HepG2 (cell line): Measurements from ENCODE around the gene TMEM164. TPM values are rescaled to one million over a fixed set of nuclear protein-coding genes. Genes with fewer than 3 reads are reported as not detected.

Experiments used
- ATAC-seq: fragments of 200-7000 bp; cut with Tn5 transposase; 3 replicates; pipeline ENCODE4 v1.9.1; 2020; ENCODE audit warnings: mild to moderate bottlenecking, moderate library complexity
- BruUV-seq: library from RNA; stranded (reverse); fragments of 400-500 nt; replicated peaks from 2 replicates; lab custom pipeline; 2021; lab: Mats Ljungman, UMichigan
- CTCF ChIA-PET: fragments of 300-600 bp; formaldehyde crosslinking; extraction: SDS; loops from one replicate; lab custom pipeline; 2021; ENCODE audit warnings: low total read pairs, inconsistent platforms, low intra/inter-chr PET ratio; lab: Yijun Ruan, JAX
- POLR2A ChIA-PET: fragments of 350-600 bp; sonication (Branson Sonifier 250); formaldehyde crosslinking; loops from one replicate; lab custom pipeline; 2020; ENCODE audit warnings: antibody characterized with exemption, inconsistent platforms; lab: Yijun Ruan, JAX
- DNase-seq: peaks from one replicate; pipeline ENCODE4 v3.0.0-alpha.2; 2015; ENCODE audit warnings: low spot score
- FAIRE-seq: peaks from 3 replicates; lab custom pipeline; 2011; peaks lifted over from hg19 to GRCh38; lab: Jason Lieb, UNC
- H2AFZ ChIP-seq: one replicate; pipeline ENCODE4 v1.6.1; 2011; ENCODE audit warnings: low read length, inconsistent platforms
- H3K27ac ChIP-seq: fragments of 300-600 bp; 3 replicates; pipeline ENCODE4 v1.8.0; 2011; ENCODE audit warnings: mixed run types, mild to moderate bottlenecking, mixed read lengths, low read length, inconsistent platforms; ENCODE audit not compliant: insufficient read depth; ENCODE audit errors: extremely low read length
- H3K27me3 ChIP-seq, 2 experiments: fragments of 200-600 bp in 1 of 2; 2 replicates in 1 of 2; 3 replicates in 1 of 2; pipeline versions ENCODE4 v1.6.0 to v1.8.0; 2011; ENCODE audit warnings: low read length in 2 of 2, mild to moderate bottlenecking in 2 of 2, moderate library complexity in 2 of 2, inconsistent platforms in 1 of 2; ENCODE audit not compliant: insufficient read depth in 2 of 2, control insufficient read depth in 1 of 2
- H3K36me3 ChIP-seq, 2 experiments: fragments of 200-600 bp in 1 of 2; replicated peaks in 1 of 2; 2 replicates in 1 of 2; 3 replicates in 1 of 2; pipeline versions ENCODE4 v1.5.1 to v1.8.0; 2011; ENCODE audit warnings: low read length in 2 of 2, inconsistent platforms in 1 of 2; ENCODE audit not compliant: insufficient read depth in 2 of 2, control insufficient read depth in 1 of 2
- H3K4me1 ChIP-seq: 2 replicates; pipeline ENCODE4 v1.5.1; 2012; ENCODE audit warnings: low read length, inconsistent platforms; ENCODE audit not compliant: insufficient read depth
- H3K4me2 ChIP-seq: 2 replicates; pipeline ENCODE4 v1.6.0; 2011; ENCODE audit warnings: low read depth, low read length, inconsistent platforms
- H3K4me3 ChIP-seq, 3 experiments: fragments of 200-600 bp in 1 of 3; sonication (generic), shearing (Covaris generic) in 1 of 3; replicated peaks in 1 of 3; 2 replicates each; pipeline ENCODE4 v1.5.1; 2011 to 2016; ENCODE audit warnings: low read length in 3 of 3, inconsistent platforms in 2 of 3, low read depth in 2 of 3, mild to moderate bottlenecking in 2 of 3, control low read depth in 1 of 3, mixed read lengths in 1 of 3; ENCODE audit not compliant: insufficient read depth in 1 of 3
- H3K79me2 ChIP-seq: one replicate; pipeline ENCODE4 v1.6.1; 2011; ENCODE audit warnings: low read length, inconsistent platforms; ENCODE audit not compliant: insufficient read depth
- H3K9ac ChIP-seq: 2 replicates; pipeline ENCODE4 v1.6.0; 2011; ENCODE audit warnings: mild to moderate bottlenecking, low read depth, low read length, inconsistent platforms; ENCODE audit not compliant: insufficient read depth
- H3K9me3 ChIP-seq: 2 replicates; pipeline ENCODE4 v1.5.1; 2012; ENCODE audit warnings: mild to moderate bottlenecking, low read length
- H4K20me1 ChIP-seq: 2 replicates; pipeline ENCODE4 v1.6.0; 2011; ENCODE audit warnings: inconsistent platforms, mild to moderate bottlenecking, low read length, moderate library complexity; ENCODE audit not compliant: insufficient read depth
- BRF2 ChIP-seq: sonication (generic); formaldehyde crosslinking; IDR thresholded peaks from 2 replicates; pipeline ENCODE4 v1.8.1; 2022; ENCODE audit warnings: mild to moderate bottlenecking, missing genetic modification reagents
- CREBL2 ChIP-seq: sonication (generic); formaldehyde crosslinking; IDR thresholded peaks from 2 replicates; pipeline ENCODE4 v1.8.1; 2023; ENCODE audit warnings: missing genetic modification reagents, mild to moderate bottlenecking, borderline replicate concordance
- DNMT3B ChIP-seq: conservative IDR thresholded peaks from 2 replicates; pipeline ENCODE4 v1.6.1; 2016; ENCODE audit warnings: missing biosample characterization, control low read depth
- FIP1L1 ChIP-seq: fragments of 200-400 bp; formaldehyde crosslinking; IDR thresholded peaks from 2 replicates; pipeline ENCODE4 v1.6.1; 2018; ENCODE audit warnings: low read depth, mild to moderate bottlenecking, low read length, moderate library complexity, borderline replicate concordance; ENCODE audit not compliant: insufficient read depth
- GABPB1 ChIP-seq: IDR thresholded peaks from 2 replicates; pipeline ENCODE4 v1.6.1; 2016; ENCODE audit warnings: mild to moderate bottlenecking, missing genetic modification reagents, moderate library complexity, missing compliant biosample characterization
- HIC2 ChIP-seq: sonication (generic); formaldehyde crosslinking; IDR thresholded peaks from 2 replicates; pipeline ENCODE4 v1.9.0; 2022; ENCODE audit warnings: low read depth, missing genetic modification reagents
- MTF1 ChIP-seq: sonication (generic); formaldehyde crosslinking; IDR thresholded peaks from 2 replicates; pipeline ENCODE4 v1.5.0; 2020; ENCODE audit warnings: missing genetic modification reagents
- NONO ChIP-seq, 2 experiments: fragments of 450-650 bp in 1 of 2; sonication (generic) in 1 of 2; formaldehyde crosslinking in 1 of 2; IDR thresholded peaks in 1 of 2; conservative IDR thresholded peaks in 1 of 2; 2 replicates each; pipeline versions ENCODE4 v1.6.1 to v1.8.0; 2017 to 2022; ENCODE audit warnings: mild to moderate bottlenecking in 1 of 2, missing genetic modification reagents in 1 of 2, moderate library complexity in 1 of 2
- ZBTB44 ChIP-seq: sonication (generic); formaldehyde crosslinking; IDR thresholded peaks from 2 replicates; pipeline ENCODE4 v1.4.0; 2020; ENCODE audit warnings: missing genetic modification reagents
- ZKSCAN5 ChIP-seq: sonication (generic); formaldehyde crosslinking; IDR thresholded peaks from 2 replicates; pipeline ENCODE4 v1.5.1; 2020; ENCODE audit warnings: mild to moderate bottlenecking, missing genetic modification reagents
- ZNF160 ChIP-seq: sonication (generic); formaldehyde crosslinking; IDR thresholded peaks from 2 replicates; pipeline ENCODE4 v1.8.0; 2022; ENCODE audit warnings: mild to moderate bottlenecking, inconsistent platforms, missing genetic modification reagents
- ZNF670 ChIP-seq: sonication (generic); formaldehyde crosslinking; IDR thresholded peaks from 2 replicates; pipeline ENCODE4 v1.8.0; 2022; ENCODE audit warnings: mild to moderate bottlenecking, missing genetic modification reagents, borderline replicate concordance
- ZNF674 ChIP-seq: sonication (generic); formaldehyde crosslinking; IDR thresholded peaks from 2 replicates; pipeline ENCODE4 v1.5.0; 2020; ENCODE audit warnings: low read depth, mild to moderate bottlenecking, missing genetic modification reagents
- WGBS: methylation state at CpG from one replicate; pipeline ENCODE4 v1.1.6; 2017; ENCODE audit warnings: low lambda C conversion rate; 5-methylcytosine and 5-hydroxymethylcytosine counted together
- in situ Hi-C: cut with HindIII; loops from 2 replicates; pipeline ENCODE4 v1.10.0; 2017; ENCODE audit warnings: low pct_unique_long_range_greater_than_20kb; ENCODE audit not compliant: extremely low pct_ligation_motif_present
- intact Hi-C: fragments of 100-400 bp; cut with micrococcal nuclease; formaldehyde crosslinking; loops from one replicate; pipeline ENCODE4 v1.10.0; 2022; ENCODE audit not compliant: unreplicated experiment
- polyA plus RNA-seq, 8 experiments: library from polyadenylated mRNA; depleted of rRNA in 3 of 8; stranded (reverse) in 7 of 8; unstranded in 1 of 8; fragments of >200 nt; fragmentation: Illumina TruSeq in 4 of 8; extraction: Trizol in 4 of 8; gene quantifications; 2 replicates each; pipeline versions ENCODE4 v1.2.1 to v1.2.3, GENCODE V29; 2011 to 2016; ENCODE audit warnings: low read depth in 4 of 8, missing spikeins in 1 of 8, mixed read lengths in 1 of 8; ENCODE audit not compliant: insufficient read depth in 1 of 8
- total RNA-seq, 5 experiments: library from RNA; depleted of rRNA; stranded (reverse); fragments of >200 nt; fragmentation: Illumina TruSeq; extraction: Trizol; gene quantifications; 2 replicates each; pipeline ENCODE4 v1.2.3, GENCODE V29; 2016; ENCODE audit warnings: low read depth in 1 of 5
- TF ChIP-seq, protein P1 (sequence below): IDR thresholded peaks from 2 replicates; pipeline ENCODE4 v1.6.1; 2016; ENCODE audit warnings: mild to moderate bottlenecking, missing biosample characterization, missing genetic modification reagents
- TF ChIP-seq, protein P2 (sequence below): sonication (generic); formaldehyde crosslinking; IDR thresholded peaks from 2 replicates; pipeline ENCODE4 v1.8.0; 2022; ENCODE audit warnings: mild to moderate bottlenecking, missing genetic modification reagents

The TMEM164 gene
- total and polyA plus RNA-seq, 2 of the 13 experiments (the other 11 are each of a cell fraction or from before 2014, with no cell fraction given), result 5.8 to 13.2 TPM

DNA sequence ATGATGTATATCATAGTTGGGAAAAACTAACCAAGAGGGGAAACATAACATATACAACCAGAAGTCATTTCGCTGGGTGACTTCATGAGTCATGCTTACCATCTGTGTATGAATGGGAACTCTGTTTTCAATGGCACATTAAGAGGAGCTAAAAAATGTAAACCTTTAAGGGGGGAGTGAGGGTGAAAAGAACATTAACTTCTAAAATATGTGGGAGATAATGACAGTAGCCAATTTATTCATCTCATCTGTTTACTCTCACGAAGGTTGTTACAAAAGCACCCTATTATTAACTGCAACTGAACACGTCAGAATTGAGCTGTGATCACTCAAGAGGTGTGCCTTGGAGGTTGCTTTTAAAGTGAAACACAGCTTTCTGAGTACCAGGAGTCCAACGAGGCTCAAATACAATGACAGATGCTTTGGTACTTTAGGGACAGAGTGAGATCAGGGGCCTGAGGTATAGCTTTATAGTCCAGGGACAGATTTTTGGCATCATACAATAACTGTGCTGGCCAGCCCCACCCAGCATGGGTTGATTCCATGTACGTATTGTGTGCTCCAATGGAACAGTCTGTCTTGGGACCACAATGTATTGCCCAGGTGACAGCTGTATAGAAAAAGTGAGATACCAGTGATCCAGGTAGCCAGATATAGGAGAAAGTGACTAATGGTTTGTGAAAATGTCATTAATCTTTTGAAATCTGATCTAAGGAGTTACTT is 207.7 kb downstream of the TMEM164 start:
- DNase-seq, result peak; percentile 10
- no peak for TF ChIP-seq ZNF670
- TF ChIP-seq, protein P1, sequence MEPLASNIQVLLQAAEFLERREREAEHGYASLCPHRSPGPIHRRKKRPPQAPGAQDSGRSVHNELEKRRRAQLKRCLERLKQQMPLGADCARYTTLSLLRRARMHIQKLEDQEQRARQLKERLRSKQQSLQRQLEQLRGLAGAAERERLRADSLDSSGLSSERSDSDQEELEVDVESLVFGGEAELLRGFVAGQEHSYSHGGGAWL, result no peak
- no peak for TF ChIP-seq ZNF674
- no peak for TF ChIP-seq FIP1L1
- no peak for TF ChIP-seq HIC2 (CRISPR knock-in tag)
- no peak for TF ChIP-seq BRF2
- TF ChIP-seq GABPB1 (CRISPR knock-in tag), result no peak
- TF ChIP-seq DNMT3B, result no peak
- TF ChIP-seq NONO (IDR thresholded peaks at IDR 0.05), result no peak
- TF ChIP-seq NONO (CRISPR knock-in tag; conservative IDR thresholded peaks at IDR 0.05), result no peak
- no peak for TF ChIP-seq ZNF160
- no peak for TF ChIP-seq ZBTB44 (CRISPR knock-in tag)
- TF ChIP-seq CREBL2 (CRISPR knock-in tag), result no peak
- TF ChIP-seq, protein P2, sequence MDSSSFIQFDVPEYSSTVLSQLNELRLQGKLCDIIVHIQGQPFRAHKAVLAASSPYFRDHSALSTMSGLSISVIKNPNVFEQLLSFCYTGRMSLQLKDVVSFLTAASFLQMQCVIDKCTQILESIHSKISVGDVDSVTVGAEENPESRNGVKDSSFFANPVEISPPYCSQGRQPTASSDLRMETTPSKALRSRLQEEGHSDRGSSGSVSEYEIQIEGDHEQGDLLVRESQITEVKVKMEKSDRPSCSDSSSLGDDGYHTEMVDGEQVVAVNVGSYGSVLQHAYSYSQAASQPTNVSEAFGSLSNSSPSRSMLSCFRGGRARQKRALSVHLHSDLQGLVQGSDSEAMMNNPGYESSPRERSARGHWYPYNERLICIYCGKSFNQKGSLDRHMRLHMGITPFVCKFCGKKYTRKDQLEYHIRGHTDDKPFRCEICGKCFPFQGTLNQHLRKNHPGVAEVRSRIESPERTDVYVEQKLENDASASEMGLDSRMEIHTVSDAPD (CRISPR knock-in tag), result no peak
- TF ChIP-seq MTF1 (CRISPR knock-in tag), result no peak
- no peak for TF ChIP-seq ZKSCAN5 (CRISPR knock-in tag)

More for the DNA sequence above, 207.7 kb downstream of the TMEM164 start:
- no peak overlapping the region for H3K4me2 ChIP-seq
- no peak for FAIRE-seq
- no peak overlapping the region for H3K27ac ChIP-seq
- BruUV-seq, result no TSS peak
- H2AFZ ChIP-seq, result no peak overlapping the region
- no peak overlapping the region for H3K4me3 ChIP-seq
- intact Hi-C loops, result no loop called here
- H3K9ac ChIP-seq, result no peak overlapping the region
- 72% methylated on average over 4 of the region's 5 CpGs for WGBS
- CTCF ChIA-PET, result no interaction called here
- H3K9me3 ChIP-seq, result no peaks in the 10 kb centered on the region
- H3K4me1 ChIP-seq, result no peaks in the 10 kb centered on the region
- no peaks in the 10 kb centered on the region for H3K79me2 ChIP-seq
- POLR2A ChIA-PET, result no interaction called here
- ATAC-seq, result no peak
- in situ Hi-C loops, result no loop called here
- no peaks in the 10 kb centered on the region for H3K27me3 ChIP-seq
- H4K20me1 ChIP-seq, result no peaks in the 10 kb centered on the region
- H3K36me3 ChIP-seq, result no peaks in the 10 kb centered on the region
